Body of pancreas (tissue), 4 donors: Measurements from ENCODE around the gene ACACB.

Source experiments
- POLR2A ChIP-seq, 3 donors: fragments of 450-650 bp; IDR thresholded peaks; one replicate each; pipeline ENCODE4 v1.6.1; 2016; ENCODE audit warnings: antibody characterized with exemption in 3 of 3, mild to moderate bottlenecking in 2 of 3
- TF ChIP-seq, protein P1 (sequence below), 7 experiments: fragments of 450-650 bp in 4 of 7; fragments of 200-600 bp in 3 of 7; sonication (generic) in 3 of 7; IDR thresholded peaks; one replicate each; pipeline ENCODE4 v1.5.1; 2016 to 2019; ENCODE audit warnings: antibody characterized with exemption in 7 of 7

DNA sequence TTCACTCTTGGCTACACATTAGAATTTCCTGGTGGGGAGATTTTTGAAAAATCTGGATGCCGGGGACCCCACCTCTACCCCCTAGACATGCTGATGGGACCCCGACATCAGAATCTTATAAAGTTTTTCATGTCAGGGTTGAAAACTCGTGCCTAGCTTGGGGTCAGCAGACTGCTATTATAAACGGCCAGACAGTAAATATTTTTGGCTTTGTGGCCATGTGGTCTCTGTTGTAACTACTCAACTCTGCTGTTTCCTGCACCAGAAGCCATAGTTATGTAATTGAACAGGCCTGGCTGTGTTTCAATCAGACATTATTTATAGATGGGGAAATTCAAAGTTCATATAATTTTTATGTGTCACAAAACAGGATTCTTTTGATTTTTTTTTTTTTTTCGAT lies 41.6 kb downstream of the ACACB start:
- TF ChIP-seq, protein P1, sequence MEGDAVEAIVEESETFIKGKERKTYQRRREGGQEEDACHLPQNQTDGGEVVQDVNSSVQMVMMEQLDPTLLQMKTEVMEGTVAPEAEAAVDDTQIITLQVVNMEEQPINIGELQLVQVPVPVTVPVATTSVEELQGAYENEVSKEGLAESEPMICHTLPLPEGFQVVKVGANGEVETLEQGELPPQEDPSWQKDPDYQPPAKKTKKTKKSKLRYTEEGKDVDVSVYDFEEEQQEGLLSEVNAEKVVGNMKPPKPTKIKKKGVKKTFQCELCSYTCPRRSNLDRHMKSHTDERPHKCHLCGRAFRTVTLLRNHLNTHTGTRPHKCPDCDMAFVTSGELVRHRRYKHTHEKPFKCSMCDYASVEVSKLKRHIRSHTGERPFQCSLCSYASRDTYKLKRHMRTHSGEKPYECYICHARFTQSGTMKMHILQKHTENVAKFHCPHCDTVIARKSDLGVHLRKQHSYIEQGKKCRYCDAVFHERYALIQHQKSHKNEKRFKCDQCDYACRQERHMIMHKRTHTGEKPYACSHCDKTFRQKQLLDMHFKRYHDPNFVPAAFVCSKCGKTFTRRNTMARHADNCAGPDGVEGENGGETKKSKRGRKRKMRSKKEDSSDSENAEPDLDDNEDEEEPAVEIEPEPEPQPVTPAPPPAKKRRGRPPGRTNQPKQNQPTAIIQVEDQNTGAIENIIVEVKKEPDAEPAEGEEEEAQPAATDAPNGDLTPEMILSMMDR (IDR thresholded peaks at IDR 0.05), result no peak
- no peak for TF ChIP-seq POLR2A (IDR thresholded peaks at IDR 0.05)
